HG03469 (cell line): ENCODE measurements around the gene NRG2.

Experiments used
- ATAC-seq: cut with Tn5 transposase; IDR thresholded peaks from one replicate; pipeline ENCODE4 v1.9.1; 2021; ENCODE audit warnings: mild to moderate bottlenecking, moderate library complexity, moderate number of reproducible peaks; ENCODE audit not compliant: unreplicated experiment

NRG2 gene

GRCh38 chr5:139910901-139911300, 132.2 kb downstream of the NRG2 start:
- no peak for ATAC-seq

DNA sequence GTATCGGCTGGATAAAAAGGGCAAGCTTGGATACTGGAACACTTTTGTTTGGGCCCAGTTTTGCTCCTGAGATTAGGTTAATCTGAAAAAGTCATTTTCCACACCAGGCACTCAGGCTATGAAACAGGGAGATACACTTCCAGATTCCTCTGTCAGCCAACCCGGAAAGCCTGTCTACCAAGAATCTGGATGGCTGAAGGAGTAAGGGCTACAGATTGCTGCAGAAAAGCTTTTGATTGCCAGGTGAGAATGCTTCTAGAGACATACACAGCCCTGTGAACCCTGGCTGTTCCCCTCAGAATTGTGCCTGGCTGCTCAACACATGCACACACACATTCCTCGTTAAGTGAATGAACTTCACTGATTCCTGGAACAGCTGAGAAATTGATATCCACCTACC, 133.1 kb downstream of the NRG2 start:
- no peak for ATAC-seq

DNA sequence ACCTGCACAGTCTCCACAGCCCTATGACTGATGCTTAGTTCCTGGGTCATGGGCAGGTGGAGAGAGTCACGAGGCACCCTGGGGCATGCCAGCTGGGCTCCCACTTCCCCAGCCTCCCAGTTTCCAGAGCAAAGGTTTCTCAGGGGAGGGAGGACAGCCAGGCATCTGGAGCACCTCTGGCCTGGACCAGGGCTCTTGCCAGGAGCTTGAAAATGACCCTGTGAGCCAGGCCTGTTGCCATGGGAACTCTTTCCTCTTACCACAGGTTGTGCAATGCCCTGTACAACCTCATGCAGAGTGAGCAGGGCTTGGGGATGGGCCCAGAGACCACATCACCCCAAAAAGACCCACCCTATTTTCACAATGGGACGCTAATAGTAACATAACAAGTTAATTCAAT, 134.3 kb downstream of the NRG2 start:
- no peak for ATAC-seq

GRCh38 chr5:139906661-139907060, 136.4 kb downstream of the NRG2 start:
- ATAC-seq = no peak

DNA sequence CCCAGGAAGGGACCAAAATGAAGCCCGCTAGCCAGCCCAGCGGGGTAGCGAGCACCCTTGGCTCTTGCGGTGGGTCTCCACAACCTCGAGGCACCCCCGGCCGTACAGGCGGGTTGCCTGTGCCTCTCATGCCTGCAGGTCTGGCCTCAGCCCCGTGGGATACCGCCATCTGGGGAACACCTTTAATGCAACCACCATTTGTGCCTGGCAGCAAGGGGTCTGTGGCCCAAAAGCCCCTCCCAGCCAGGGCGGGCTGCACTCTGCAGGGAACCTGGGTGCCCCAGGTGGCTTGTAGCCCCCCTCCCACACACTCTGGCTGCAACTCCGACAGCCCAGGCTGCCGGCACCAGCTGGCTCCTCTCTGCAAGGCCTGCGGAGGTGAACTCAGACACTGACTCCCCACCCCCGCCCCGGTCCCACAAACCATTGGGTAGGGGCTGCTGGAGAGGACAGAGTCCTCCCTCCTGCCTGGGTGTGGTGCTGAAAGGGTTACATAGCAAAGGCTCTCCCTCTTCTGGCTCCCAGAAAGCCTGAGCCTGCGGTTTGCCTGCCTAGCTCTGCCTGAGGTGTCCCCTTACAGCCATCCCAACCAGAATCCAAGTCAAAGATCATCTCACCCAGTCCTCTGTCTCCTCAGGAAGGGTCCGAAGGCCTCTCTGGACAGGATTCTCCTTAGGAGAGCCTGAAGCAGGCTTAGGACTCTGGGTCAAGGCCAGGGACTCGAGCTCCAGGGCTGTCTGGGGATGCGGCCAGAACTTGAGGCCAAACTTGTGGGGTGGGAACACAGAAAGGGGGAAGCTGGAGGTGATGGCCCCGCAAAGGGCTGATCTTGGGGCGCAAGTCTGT, 138.1 kb downstream of the NRG2 start:
- ATAC-seq = no peak

GRCh38 chr5:139904566-139904815, 138.6 kb downstream of the NRG2 start:
- ATAC-seq = no peak

DNA sequence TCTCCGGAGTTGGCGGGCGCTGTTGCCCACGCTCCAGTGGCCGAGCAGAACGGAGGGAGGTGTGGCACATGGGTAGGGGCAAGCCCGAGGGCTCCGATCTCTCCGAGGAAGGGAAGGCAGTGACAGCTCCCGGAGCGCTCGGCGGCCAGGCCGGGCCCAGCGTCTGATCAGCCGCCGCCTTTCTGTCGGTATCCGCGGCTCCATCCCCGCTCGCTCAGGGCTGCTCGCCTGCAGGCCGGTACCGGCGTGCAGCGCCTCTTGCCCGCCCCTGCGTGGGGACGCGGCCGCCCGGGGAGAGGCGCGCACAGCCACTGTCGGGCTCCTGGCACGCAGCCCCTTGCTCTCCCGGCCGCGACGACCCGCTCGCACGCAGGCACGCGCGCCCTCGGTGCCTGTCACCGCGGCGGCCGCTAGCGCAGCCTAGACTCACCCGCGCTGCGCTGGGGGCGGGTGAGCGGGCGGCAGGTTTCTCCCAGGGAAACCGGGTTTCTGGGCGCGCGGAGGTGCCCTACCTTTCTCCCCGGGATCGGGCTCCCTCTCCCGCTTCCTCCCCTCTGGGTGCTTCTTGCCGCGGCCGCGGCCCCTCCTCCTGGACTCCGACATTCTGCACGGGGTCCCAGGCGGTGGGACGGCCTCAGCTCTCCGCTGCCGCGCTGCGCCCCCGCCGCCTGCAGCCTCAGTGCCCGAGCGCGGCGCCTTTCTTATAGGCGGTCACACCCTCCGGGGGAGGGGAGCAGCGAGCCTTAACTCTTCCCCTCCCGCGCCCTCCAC, 139.1 kb downstream of the NRG2 start:
- no peak for ATAC-seq

GRCh38 chr5:139903450-139903794, 139.7 kb downstream of the NRG2 start:
- ATAC-seq = no peak

GRCh38 chr5:139901986-139902385, 141.1 kb downstream of the NRG2 start:
- no peak for ATAC-seq

DNA sequence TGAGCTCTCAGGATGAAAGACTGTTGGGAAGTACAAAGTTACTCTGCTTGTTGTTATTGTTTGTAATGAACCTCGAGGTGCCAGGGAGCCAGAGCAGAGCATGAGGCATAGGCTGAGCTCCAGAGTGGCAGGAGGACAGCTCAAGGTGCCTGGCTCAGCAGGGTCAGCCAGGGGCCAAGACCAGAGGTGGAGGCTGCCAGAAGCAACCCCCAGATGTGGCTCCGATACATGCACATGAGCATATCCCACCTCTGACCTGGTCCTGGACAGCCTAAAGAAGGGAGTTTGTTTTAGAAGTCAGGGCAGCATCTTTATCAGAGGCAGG, 141.9 kb downstream of the NRG2 start:
- ATAC-seq = no peak

GRCh38 chr5:139900546-139901250, 142.4 kb downstream of the NRG2 start:
- no peak for ATAC-seq

DNA sequence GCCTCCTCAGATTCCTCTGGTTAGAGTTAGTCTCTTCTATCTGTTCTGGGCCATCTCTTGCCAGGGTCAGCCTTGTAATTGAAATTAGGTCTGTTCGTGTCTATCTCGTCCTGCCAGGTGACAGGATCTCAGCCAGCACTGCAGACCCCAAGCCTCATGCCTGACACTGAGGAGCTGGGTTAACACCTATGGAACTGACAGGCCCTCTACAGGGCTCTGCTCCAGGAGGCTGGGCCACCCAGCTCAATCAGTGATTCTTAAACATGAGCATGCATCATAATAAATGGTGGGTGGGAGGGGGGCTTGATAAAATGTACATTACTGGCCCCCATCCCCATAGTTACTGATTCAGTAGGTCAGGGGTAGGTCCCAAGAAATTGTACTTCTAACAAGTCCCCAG, 144.1 kb downstream of the NRG2 start:
- no peak for ATAC-seq

GRCh38 chr5:139897982-139898381, 145.1 kb downstream of the NRG2 start:
- no peak for ATAC-seq

- ATAC-seq = no peak
Measured at GRCh38 chr5:139897342-139897741, 145.8 kb downstream of the NRG2 start.

DNA sequence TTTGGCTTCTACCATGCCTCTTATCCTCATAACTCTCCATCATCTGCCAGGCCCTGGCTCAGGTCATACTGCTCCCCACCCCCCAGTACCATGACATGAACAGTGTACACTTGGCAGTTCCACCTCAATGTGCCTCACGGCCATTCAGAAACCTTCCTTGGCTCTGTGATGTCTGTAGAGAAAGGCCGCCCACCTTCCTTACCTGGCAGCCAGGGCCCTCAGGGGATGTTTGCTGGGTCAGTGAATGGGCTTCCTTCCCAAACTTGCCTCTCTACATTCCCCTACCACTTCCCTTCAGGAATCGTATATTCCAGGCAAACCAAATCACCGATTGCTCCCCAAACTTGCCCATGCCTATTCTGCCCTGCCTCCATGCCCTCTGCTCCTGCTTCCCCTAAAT, 146.4 kb downstream of the NRG2 start:
- ATAC-seq = no peak

DNA sequence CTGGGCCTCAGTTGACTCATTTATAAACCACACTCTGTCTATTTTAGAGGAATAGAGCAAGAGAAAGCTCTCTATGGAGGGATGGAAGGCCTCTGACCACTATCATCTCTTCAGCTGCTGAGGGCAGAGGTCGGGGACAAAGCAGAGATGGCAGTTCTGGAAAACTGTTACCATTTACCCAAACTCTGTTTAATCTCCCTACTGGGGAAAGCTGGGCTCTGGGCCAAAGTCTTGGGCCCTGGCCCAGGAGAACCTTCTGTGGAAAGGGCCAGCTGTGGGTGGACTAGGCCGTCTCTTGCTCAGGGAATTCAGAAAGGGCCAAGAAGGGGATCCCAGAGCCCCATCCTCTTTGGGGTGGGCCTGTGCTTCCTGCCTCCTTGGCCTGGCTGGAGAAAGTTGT, 147.5 kb downstream of the NRG2 start:
- no peak for ATAC-seq

DNA sequence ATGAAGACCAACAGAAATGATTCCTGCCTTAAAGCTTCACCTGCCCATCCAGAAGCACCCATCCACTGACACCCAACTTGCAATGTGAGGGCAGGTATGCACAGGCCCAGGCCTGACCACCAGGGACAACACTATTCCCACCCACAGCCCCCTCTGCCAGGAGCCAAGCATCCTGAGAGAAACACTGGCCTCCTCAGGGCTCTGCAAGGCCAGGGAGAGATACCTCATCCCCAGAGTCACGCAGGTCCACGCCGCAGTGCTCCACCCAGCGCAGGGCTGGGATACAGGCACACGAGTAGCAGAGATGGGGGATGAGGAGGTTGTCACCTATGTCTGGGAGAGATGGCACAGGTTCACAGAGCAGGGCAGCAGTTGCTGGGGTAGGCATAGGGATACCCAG, 148.1 kb downstream of the NRG2 start:
- no peak for ATAC-seq

DNA sequence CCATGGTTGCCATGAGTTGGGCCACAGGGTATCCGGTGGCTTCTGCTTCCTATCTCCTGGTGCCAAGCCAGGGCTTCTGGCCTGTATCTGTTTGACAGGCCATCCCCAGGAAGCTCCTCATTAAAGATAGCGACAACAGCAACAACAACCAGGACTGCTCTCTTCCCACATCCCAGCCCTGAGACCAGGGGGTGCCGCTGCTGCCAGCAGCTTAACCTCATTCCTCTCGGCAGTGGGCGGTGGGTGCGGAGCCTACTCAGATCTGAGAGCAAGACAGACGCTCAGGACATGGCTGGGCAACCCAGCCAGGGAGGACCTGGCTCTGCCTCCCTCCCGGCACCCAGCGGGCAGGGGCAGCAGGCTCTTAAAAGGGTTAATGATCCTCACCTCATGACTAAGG, 149.2 kb downstream of the NRG2 start:
- ATAC-seq = no peak

DNA sequence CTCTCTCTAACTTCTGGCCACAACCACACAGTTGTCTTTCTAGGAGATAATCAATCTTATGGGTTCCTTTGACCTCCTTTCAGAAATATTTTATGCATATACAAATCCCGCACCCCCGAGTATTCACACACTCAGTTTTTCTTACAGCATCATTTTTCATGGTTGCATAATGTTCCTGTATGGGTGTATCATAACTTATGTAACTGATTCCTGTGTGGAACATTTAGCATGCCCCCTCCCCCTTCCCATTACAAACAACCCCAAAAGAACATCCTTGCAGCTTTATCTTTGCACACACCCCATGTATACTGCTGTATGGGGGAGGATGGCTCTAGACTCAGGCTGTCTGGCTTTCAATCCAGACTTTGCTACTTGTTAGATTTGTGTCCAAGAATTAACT, 153.7 kb downstream of the NRG2 start:
- ATAC-seq = no peak

GRCh38 chr5:139888370-139888769, 154.7 kb downstream of the NRG2 start:
- ATAC-seq = no peak

DNA sequence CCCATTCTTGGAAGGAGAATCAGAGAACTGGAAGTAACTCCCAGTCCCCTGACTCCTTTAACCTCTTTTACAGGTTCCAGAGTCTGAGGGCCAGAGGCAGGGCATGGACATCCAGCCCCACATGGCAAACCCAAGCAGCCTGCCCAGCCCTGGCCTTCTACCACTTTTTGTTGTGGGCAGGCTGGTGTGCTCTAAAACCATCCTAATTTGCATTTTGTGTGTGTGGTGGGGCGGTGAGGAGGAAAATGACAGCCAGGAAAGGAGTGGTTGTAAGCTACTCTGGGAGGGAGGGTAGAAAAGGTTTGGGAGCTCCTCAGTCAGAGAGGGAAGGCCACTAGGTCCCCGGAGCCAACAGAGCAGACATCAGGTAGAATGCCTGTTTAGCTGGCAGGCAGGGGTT, 156.9 kb downstream of the NRG2 start:
- no peak for ATAC-seq

DNA sequence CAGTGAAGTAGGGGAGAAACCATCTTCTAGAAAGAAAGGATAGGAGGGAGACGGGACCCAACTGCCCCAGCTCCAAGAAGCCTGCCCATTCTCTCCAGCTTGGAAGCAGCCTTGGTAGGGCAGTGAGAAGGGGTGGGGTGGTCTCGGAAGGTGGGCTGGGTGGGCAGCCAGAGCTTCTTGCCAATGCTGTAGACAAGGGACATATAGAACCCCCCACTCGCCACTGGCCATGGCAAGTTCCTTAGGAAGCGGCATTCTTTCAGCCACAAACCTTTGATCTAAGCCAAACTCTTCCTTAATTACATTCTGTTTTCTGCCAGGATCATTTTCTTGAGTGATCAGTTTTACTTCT, 157.3 kb downstream of the NRG2 start:
- ATAC-seq = no peak
